ENCODE measurements around the gene AIP.
A peak's percentile ranks its signal among the peaks of the same experiment; 100 is the strongest.
"Not testable (repeated sequence)": the region's sequence is repeated elsewhere in the genome, so short reads cannot be mapped to it uniquely, and the experiment has no call there.

Gene AIP

GRCh38 chr11:67449116-67449844, 33.5 kb upstream of the AIP start:
- DNase-seq, result no peak

- DNase-seq, result no peak
These were observed 31.8 kb upstream of the AIP start for GRCh38 chr11:67450796-67451657.

- DNase-seq, result no peak
These were observed 31.2 kb upstream of the AIP start for GRCh38 chr11:67451658-67451976.

- DNase-seq, result no peak
These were observed 30.5 kb upstream of the AIP start, which contains the start of gene GPR152 for GRCh38 chr11:67452141-67452952. Gene GPR152 (minus strand): TSS chr11:67452729. CDS start chr11:67452724, 5 bp downstream.

- no peak for DNase-seq
These were observed 28.8 kb upstream of the AIP start for GRCh38 chr11:67453816-67454732.

- DNase-seq, result no peak
These were observed 27.8 kb upstream of the AIP start, which contains the start of gene CABP4 for GRCh38 chr11:67455054-67455453. Gene CABP4 (plus strand): TSS chr11:67455354. CDS start chr11:67455424, 70 bp downstream.

- DNase-seq, result no peak
These were observed 26.6 kb upstream of the AIP start for GRCh38 chr11:67456068-67456705.

GRCh38 chr11:67457453-67457852, 25.4 kb upstream of the AIP start:
- no peak for DNase-seq

GRCh38 chr11:67458266-67458665, 24.6 kb upstream of the AIP start:
- DNase-seq, result no peak

GRCh38 chr11:67463186-67463585, 19.6 kb upstream of the AIP start:
- no peak for DNase-seq

- DNase-seq, result no peak
These were observed 19.0 kb upstream of the AIP start for GRCh38 chr11:67463680-67464410.

GRCh38 chr11:67464411-67465188, 18.2 kb upstream of the AIP start:
- peak; percentile 93 for DNase-seq

GRCh38 chr11:67465189-67465510, 17.7 kb upstream of the AIP start:
- DNase-seq, result no peak

- DNase-seq, result not testable (repeated sequence)
These were observed 17.3 kb upstream of the AIP start for GRCh38 chr11:67465530-67465929.

- DNase-seq, result no peak
These were observed 16.5 kb upstream of the AIP start for GRCh38 chr11:67466367-67466766.

GRCh38 chr11:67466962-67467771, 15.7 kb upstream of the AIP start:
- DNase-seq, result no peak

- peak; percentile 59 for DNase-seq
These were observed 14.8 kb upstream of the AIP start for GRCh38 chr11:67468056-67468455.

GRCh38 chr11:67468456-67468758, 14.4 kb upstream of the AIP start:
- no peak for DNase-seq

- DNase-seq, result peak; percentile 93
These were observed 13.9 kb upstream of the AIP start, which contains the start of gene TMEM134 for GRCh38 chr11:67468759-67469507. Gene TMEM134 (minus strand): TSS chr11:67469251. CDS start chr11:67469192, 59 bp downstream.
